Measurements from ENCODE around the gene SESTD1. TPM values are rescaled to one million over a fixed set of nuclear protein-coding genes. Genes with fewer than 3 reads are reported as not detected.

SESTD1 gene
- total and polyA plus RNA-seq, 11 donors, result 2.9 to 48.7 (median 31.8) TPM

DNA sequence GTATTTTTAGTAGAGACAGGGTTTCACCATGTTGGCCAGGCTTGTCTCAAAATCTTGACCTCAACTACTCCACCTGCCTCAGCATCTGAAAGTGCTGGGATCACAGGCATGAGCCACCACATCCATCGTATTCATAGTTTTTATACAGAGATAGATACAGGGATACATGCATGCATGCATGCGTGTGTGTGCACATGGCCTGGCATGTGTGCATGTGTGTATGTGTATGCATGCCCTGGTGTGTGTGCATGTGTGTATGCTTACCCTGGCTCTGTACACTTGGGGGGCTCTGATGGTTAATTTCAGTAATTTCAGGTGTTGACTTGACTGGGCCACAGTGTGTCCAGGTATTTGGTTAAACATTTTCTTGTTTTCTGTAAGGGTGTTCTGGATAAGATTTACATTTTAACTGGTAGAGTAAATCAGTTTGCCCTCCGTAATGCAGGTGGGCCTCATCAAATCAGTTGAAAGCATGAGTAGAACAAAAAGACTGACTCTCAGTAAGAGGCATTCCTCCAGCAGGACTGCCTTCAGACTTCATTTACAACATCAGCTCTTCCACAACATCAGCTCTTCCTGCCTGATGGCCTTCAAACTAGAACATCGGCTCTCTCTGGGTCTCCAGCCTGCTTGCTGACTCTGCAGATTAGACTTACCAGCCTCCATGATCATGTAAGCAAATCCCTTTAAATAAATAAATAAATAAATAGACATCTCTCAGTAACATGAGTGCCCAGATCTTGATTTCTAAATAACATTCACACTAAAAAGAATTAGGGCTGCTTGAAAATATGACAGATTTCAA is 30.8 kb downstream of the SESTD1 start:
- WGBS, 4 donors, result 91 to 96% (median 94%) methylated on average over 4 of the region's 4 CpGs
- Histone ChIP-seq H3K27me3 (no peaks in the 10 kb centered on the region), H3K4me3 (no peak overlapping the region), H3K36me3 (no peaks in the 10 kb centered on the region), H3K27ac (peak overlapping the region in 1 of 12 donors; percentile 33), H3K9me3 (peaks cover 0 to 5% (median 0%) of the 10 kb centered on the region in 12 donors), H3K4me1 (peaks cover 2 to 43% (median 20%) of the 10 kb centered on the region in 12 donors)
- no peak for TF ChIP-seq POLR2A (IDR thresholded peaks at IDR 0.05)
- TF ChIP-seq, protein P1, sequence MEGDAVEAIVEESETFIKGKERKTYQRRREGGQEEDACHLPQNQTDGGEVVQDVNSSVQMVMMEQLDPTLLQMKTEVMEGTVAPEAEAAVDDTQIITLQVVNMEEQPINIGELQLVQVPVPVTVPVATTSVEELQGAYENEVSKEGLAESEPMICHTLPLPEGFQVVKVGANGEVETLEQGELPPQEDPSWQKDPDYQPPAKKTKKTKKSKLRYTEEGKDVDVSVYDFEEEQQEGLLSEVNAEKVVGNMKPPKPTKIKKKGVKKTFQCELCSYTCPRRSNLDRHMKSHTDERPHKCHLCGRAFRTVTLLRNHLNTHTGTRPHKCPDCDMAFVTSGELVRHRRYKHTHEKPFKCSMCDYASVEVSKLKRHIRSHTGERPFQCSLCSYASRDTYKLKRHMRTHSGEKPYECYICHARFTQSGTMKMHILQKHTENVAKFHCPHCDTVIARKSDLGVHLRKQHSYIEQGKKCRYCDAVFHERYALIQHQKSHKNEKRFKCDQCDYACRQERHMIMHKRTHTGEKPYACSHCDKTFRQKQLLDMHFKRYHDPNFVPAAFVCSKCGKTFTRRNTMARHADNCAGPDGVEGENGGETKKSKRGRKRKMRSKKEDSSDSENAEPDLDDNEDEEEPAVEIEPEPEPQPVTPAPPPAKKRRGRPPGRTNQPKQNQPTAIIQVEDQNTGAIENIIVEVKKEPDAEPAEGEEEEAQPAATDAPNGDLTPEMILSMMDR (IDR thresholded peaks at IDR 0.05), result no peak
- intact Hi-C loops (cut with DNase I), result no loop called here
- no peak for DNase-seq
- ATAC-seq, result no peak

- Histone ChIP-seq H3K27ac (peak overlapping the region in 1 of 12 donors; percentile 33), H3K9me3 (peaks cover 0 to 5% (median 0%) of the 10 kb centered on the region in 12 donors), H3K4me1 (peaks cover 0 to 36% (median 13%) of the 10 kb centered on the region in 12 donors), H3K27me3 (no peaks in the 10 kb centered on the region), H3K36me3 (no peaks in the 10 kb centered on the region), H3K4me3 (no peak overlapping the region)
- DNase-seq (no peak), ATAC-seq (no peak)
- intact Hi-C loops (cut with DNase I), result no loop called here
- TF ChIP-seq, protein P1 (IDR thresholded peaks at IDR 0.05), result no peak
- no peak for TF ChIP-seq POLR2A (IDR thresholded peaks at IDR 0.05)
- WGBS, 4 donors, result 90 to 95% (median 94%) methylated on average over 5 of the region's 5 CpGs
Observed at GRCh38 chr2:179233083-179233490, 31.5 kb downstream of the SESTD1 start.

- no peaks in the 10 kb centered on the region for H3K36me3 ChIP-seq
- no peak overlapping the region for H3K4me3 ChIP-seq
- no peaks in the 10 kb centered on the region for H3K27me3 ChIP-seq
- ATAC-seq (no peak), DNase-seq (no peak)
- no peak overlapping the region for H3K27ac ChIP-seq
- intact Hi-C loops (cut with DNase I), result loop anchor here in 9 of 10 donors (5.0 to 10.0 kb wide), 7 partner anchors 35 to 518 kb away; partner anchors contain the start of gene SESTD1 (in 1 of the 9)
- H3K4me1 ChIP-seq, result peaks cover 0 to 57% (median 14%) of the 10 kb centered on the region in 12 donors
- TF ChIP-seq POLR2A (IDR thresholded peaks at IDR 0.05), result no peak
- TF ChIP-seq, protein P1 (IDR thresholded peaks at IDR 0.05), result no peak
- no peaks in the 10 kb centered on the region for H3K9me3 ChIP-seq
Observed at GRCh38 chr2:179226961-179227259, 37.7 kb downstream of the SESTD1 start.

DNA sequence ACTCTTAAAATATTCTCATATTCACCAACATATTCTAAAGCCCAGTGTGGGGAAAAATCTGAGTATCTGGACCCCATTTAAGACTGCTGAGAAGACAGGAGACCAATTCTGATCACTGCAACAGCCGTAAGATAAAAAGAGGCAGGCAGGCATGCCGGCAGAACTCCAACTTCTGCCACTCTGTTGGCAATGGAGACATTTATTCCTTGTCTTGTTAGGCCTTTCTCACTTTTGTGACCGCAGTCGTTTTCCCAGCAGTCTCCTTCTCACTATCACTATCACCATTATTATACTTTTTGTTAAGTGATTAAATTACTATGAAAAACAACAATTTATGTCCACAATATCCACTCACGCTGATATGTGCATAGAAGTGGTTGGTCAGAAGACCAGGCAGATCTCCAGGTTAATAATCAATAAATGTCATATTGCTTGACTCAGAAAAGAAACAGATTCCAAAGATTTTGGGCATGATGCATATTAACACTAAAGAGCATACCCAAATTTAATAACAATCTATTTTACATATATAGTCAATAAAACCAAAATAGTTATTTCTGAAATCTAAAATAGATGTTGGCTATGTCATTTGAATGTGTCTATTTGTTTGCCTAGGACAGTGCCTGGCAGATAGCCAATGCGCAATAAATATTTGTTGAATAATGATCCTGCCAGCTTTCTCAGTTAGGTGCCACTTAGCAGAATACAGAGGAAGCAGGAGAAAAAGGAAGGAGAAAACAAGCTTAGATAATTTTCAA is 38.2 kb downstream of the SESTD1 start:
- no peaks in the 10 kb centered on the region for H3K9me3 ChIP-seq
- intact Hi-C loops (cut with DNase I), result loop anchor here in 9 of 10 donors (5.0 to 10.0 kb wide), 7 partner anchors 36 to 518 kb away; partner anchors contain the start of gene SESTD1 (in 1 of the 9)
- no peaks in the 10 kb centered on the region for H3K27me3 ChIP-seq
- peaks cover 0 to 53% (median 14%) of the 10 kb centered on the region in 12 donors for H3K4me1 ChIP-seq
- 70 to 83% (median 73%) methylated on average over 6 of the region's 6 CpGs for WGBS, 4 donors
- H3K27ac ChIP-seq, result peak overlapping the region in 1 of 12 donors; percentile 3
- DNase-seq (peak in 2 of 5 donors; percentile 34 to 43), ATAC-seq (peak in 3 of 4 donors; percentile 29 to 60 (median 33))
- no peaks in the 10 kb centered on the region for H3K36me3 ChIP-seq
- TF ChIP-seq POLR2A (IDR thresholded peaks at IDR 0.05), result no peak
- TF ChIP-seq, protein P1 (IDR thresholded peaks at IDR 0.05), result no peak
- no peak overlapping the region for H3K4me3 ChIP-seq

Measured in heart left ventricle (tissue), 16 donors.